Natural killer cell (primary cell): ENCODE results near the gene RAB3C. TPM values are rescaled to one million over a fixed set of nuclear protein-coding genes. Genes with fewer than 3 reads are reported as not detected.

Experiments
- ATAC-seq, 3 donors: fragments of 150-1000 bp in 2 of 3; fragments of 200-7000 bp in 1 of 3; cut with Tn5 transposase; 1 replicate in 1 of 3; 2 replicates in 2 of 3; pipeline ENCODE4 v1.10.0; 2021; ENCODE audit warnings: mild to moderate bottlenecking in 2 of 3, moderate library complexity in 2 of 3
- DNase-seq, 2 donors: peaks; one replicate each; pipeline versions ENCODE4 v3.0.0 to v3.0.0-alpha.2; 2013 to 2021; ENCODE audit warnings: mixed read lengths in 1 of 2
- H3K27ac ChIP-seq: one replicate; pipeline ENCODE4 v1.5.1; 2013; ENCODE audit warnings: mild to moderate bottlenecking, low read length
- H3K27me3 ChIP-seq: one replicate; pipeline ENCODE4 v1.6.1; 2013; ENCODE audit warnings: low read length; ENCODE audit not compliant: control insufficient read depth, insufficient read depth
- H3K36me3 ChIP-seq: one replicate; pipeline ENCODE4 v1.6.1; 2013; ENCODE audit warnings: low read length; ENCODE audit not compliant: control insufficient read depth, insufficient read depth
- H3K4me1 ChIP-seq: one replicate; pipeline ENCODE4 v1.6.1; 2013; ENCODE audit warnings: low read length; ENCODE audit not compliant: control insufficient read depth, insufficient read depth
- H3K4me3 ChIP-seq: one replicate; pipeline ENCODE4 v1.5.1; 2013; ENCODE audit warnings: low read length
- H3K9me3 ChIP-seq: one replicate; pipeline ENCODE4 v1.6.1; 2013; ENCODE audit warnings: low read length; ENCODE audit not compliant: control insufficient read depth, insufficient read depth
- H3K27ac Mint-ChIP-seq, 2 donors: one replicate each; pipeline ENCODE4 v1.8.0; 2022; ENCODE audit warnings: mild to moderate bottlenecking in 2 of 2, mixed read lengths in 2 of 2, moderate library complexity in 1 of 2
- H3K27me3 Mint-ChIP-seq, 2 donors: one replicate each; pipeline ENCODE4 v1.8.0; 2022; ENCODE audit warnings: low read depth in 2 of 2, mixed read lengths in 2 of 2
- H3K36me3 Mint-ChIP-seq: one replicate; pipeline ENCODE4 v1.8.0; 2022; ENCODE audit warnings: mixed read lengths
- H3K4me1 Mint-ChIP-seq, 2 donors: one replicate each; pipeline ENCODE4 v1.8.0; 2022; ENCODE audit warnings: mixed read lengths in 2 of 2
- H3K4me3 Mint-ChIP-seq: one replicate; pipeline ENCODE4 v1.8.0; 2022; ENCODE audit warnings: mild to moderate bottlenecking, moderate library complexity, mixed read lengths
- H3K9me3 Mint-ChIP-seq, 2 donors: one replicate each; pipeline ENCODE4 v1.8.0; 2022; ENCODE audit warnings: mixed read lengths in 2 of 2
- WGBS: methylation state at CpG from one replicate; pipeline ENCODE4 v1.1.7; 2013; ENCODE audit warnings: missing lambda C conversion rate; ENCODE audit not compliant: insufficient coverage; 5-methylcytosine and 5-hydroxymethylcytosine counted together
- intact Hi-C: fragments of 100-400 bp; cut with micrococcal nuclease; formaldehyde crosslinking; loops from one replicate; pipeline ENCODE4 v1.14.2; 2022
- total RNA-seq, 4 donors: library from RNA; stranded (reverse); fragments of 120-200 nt in 1 of 4; gene quantifications; one replicate each; pipeline versions ENCODE4 v1.2.3 to v1.2.4, GENCODE V29; 2013 to 2022
- TF ChIP-seq, protein P1 (sequence below): fragments of 200-600 bp; IDR thresholded peaks from one replicate; pipeline ENCODE4 v1.8.0; 2022; ENCODE audit warnings: antibody characterized with exemption

The RAB3C gene
- total RNA-seq, 3 donors from 2014 or later (not counting 1 experiment from before 2014, with no cell fraction given), result 0.05 TPM; not detected in 2

DNA sequence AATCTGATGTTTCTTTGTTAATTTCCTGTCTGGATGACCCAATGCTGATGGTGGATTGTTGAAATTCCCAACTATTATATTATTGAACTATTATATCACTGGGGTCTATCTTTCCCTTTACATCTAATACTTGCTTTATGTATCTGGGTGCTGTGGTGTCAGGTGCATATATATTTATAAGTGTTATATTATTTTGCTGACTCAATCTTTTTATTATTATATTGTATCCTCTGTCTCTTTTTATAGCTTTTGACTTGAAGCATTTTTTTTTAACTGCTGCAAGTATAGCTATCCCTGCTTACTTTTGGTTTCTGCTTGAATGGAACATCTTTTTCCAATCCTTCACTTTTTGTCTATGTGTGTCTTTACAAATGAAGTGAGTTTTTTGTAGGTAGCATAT lies 255.9 kb downstream of the RAB3C start:
- Mint-ChIP-seq H3K9me3 (peaks cover 0 to 3% of the 10 kb centered on the region in 2 donors), H3K4me3 (no peak overlapping the region), H3K36me3 (peaks cover 12% of the 10 kb centered on the region), H3K27me3 (no peaks in the 10 kb centered on the region), H3K4me1 (no peaks in the 10 kb centered on the region), H3K27ac (no peak overlapping the region)
- Histone ChIP-seq H3K27me3 (no peaks in the 10 kb centered on the region), H3K9me3 (no peaks in the 10 kb centered on the region), H3K36me3 (no peaks in the 10 kb centered on the region), H3K27ac (no peak overlapping the region), H3K4me1 (no peaks in the 10 kb centered on the region), H3K4me3 (no peak overlapping the region)
- TF ChIP-seq, protein P1, sequence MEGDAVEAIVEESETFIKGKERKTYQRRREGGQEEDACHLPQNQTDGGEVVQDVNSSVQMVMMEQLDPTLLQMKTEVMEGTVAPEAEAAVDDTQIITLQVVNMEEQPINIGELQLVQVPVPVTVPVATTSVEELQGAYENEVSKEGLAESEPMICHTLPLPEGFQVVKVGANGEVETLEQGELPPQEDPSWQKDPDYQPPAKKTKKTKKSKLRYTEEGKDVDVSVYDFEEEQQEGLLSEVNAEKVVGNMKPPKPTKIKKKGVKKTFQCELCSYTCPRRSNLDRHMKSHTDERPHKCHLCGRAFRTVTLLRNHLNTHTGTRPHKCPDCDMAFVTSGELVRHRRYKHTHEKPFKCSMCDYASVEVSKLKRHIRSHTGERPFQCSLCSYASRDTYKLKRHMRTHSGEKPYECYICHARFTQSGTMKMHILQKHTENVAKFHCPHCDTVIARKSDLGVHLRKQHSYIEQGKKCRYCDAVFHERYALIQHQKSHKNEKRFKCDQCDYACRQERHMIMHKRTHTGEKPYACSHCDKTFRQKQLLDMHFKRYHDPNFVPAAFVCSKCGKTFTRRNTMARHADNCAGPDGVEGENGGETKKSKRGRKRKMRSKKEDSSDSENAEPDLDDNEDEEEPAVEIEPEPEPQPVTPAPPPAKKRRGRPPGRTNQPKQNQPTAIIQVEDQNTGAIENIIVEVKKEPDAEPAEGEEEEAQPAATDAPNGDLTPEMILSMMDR, result no peak
- DNase-seq, result no peak
- ATAC-seq, result no peak
- intact Hi-C loops, result no loop called here

DNA sequence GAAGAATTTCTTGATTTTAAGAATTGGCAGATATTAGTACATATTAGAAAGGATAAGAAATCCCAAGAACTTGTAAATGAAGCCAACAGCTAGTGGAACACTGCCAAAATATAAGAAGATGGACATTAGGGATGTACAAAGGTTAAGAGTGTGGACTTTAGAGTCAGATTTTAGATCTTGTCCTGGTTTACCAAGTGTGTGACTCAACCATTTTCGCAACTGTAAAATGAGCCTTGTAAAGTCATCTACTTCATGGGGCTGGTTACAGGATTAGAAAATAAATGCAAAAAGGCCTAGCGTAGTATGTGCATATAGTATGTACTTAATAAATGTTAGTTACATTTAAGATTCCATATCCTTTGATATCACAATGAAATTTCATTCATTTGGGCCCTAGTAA lies 260.0 kb downstream of the RAB3C start:
- H3K4me3 ChIP-seq, result no peak overlapping the region
- 55% methylated on average over 1 of the region's 2 CpGs for WGBS
- Mint-ChIP-seq H3K27me3 (peaks cover 0 to 2% of the 10 kb centered on the region in 2 donors), H3K4me1 (no peaks in the 10 kb centered on the region), H3K36me3 (peaks cover 12% of the 10 kb centered on the region), H3K9me3 (peaks cover 0 to 3% of the 10 kb centered on the region in 2 donors), H3K27ac (no peak overlapping the region), H3K4me3 (no peak overlapping the region)
- H3K4me1 ChIP-seq, result no peaks in the 10 kb centered on the region
- H3K9me3 ChIP-seq, result no peaks in the 10 kb centered on the region
- DNase-seq, result no peak
- H3K27me3 ChIP-seq, result no peaks in the 10 kb centered on the region
- no peak overlapping the region for H3K27ac ChIP-seq
- H3K36me3 ChIP-seq, result no peaks in the 10 kb centered on the region
- ATAC-seq, result no peak
- TF ChIP-seq, protein P1, result no peak
- intact Hi-C loops, result no loop called here

DNA sequence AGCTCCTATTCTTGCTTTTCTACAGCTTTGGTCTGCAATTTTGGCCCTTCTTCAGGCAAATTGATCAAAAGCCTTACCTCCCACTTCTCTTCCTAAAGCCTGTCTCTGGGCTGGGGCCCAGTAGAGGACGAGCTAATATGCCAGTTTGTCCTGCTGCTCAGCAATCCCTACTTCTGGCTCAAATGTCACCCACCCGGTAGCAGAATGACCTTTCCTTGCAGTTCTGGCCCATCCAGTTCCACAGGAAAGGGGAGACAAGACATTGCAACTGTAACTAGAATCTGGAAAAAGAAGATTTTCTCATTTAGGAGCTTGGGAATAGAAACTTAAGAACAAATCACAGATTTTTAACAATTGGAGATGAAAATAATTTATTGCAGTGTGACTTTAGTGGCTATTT lies 261.5 kb downstream of the RAB3C start:
- H3K4me3 Mint-ChIP-seq, result no peak overlapping the region
- WGBS, result 82% methylated on average over 2 of the region's 2 CpGs
- no peaks in the 10 kb centered on the region for H3K4me1 Mint-ChIP-seq

DNA sequence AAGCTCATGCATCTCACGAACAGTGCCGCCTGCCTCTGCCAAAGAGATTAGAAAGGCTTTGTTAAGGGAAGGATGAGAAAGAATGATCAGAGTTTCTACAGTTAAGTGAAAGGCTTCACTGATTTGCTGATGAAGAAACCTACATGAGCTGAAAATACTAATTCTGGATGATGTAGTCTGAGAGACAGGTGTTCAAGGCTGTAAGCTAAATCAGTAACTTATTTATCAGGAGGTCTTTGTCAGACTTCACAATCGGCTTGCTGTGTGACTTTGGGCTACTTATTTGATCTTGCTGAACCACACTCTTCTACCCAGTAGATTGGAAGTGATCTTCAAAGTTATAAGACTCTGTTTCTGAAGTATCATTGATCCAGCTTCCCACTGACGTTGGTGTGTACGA lies 264.2 kb downstream of the RAB3C start:
- H3K27ac Mint-ChIP-seq, result no peak overlapping the region
- no peaks in the 10 kb centered on the region for H3K9me3 Mint-ChIP-seq
- H3K27me3 ChIP-seq, result no peaks in the 10 kb centered on the region
- H3K4me3 Mint-ChIP-seq, result no peak overlapping the region
- no peaks in the 10 kb centered on the region for H3K4me1 ChIP-seq
- no peaks in the 10 kb centered on the region for H3K36me3 ChIP-seq
- 80% methylated on average over 5 of the region's 5 CpGs for WGBS
- ATAC-seq (no peak), DNase-seq (no peak)
- H3K27ac ChIP-seq, result no peak overlapping the region
- intact Hi-C loops, result no loop called here
- H3K4me1 Mint-ChIP-seq, result no peaks in the 10 kb centered on the region
- no peaks in the 10 kb centered on the region for H3K36me3 Mint-ChIP-seq
- peaks cover 3 to 10% of the 10 kb centered on the region in 2 donors for H3K27me3 Mint-ChIP-seq
- H3K9me3 ChIP-seq, result no peaks in the 10 kb centered on the region
- TF ChIP-seq, protein P1, result no peak
- H3K4me3 ChIP-seq, result no peak overlapping the region

More for the DNA sequence above, 261.5 kb downstream of the RAB3C start:
- no peak overlapping the region for H3K4me3 ChIP-seq
- no peak for ATAC-seq
- no peaks in the 10 kb centered on the region for H3K27me3 ChIP-seq
- H3K9me3 ChIP-seq, result no peaks in the 10 kb centered on the region
- peaks cover 0 to 2% of the 10 kb centered on the region in 2 donors for H3K27me3 Mint-ChIP-seq
- H3K4me1 ChIP-seq, result no peaks in the 10 kb centered on the region
- H3K36me3 Mint-ChIP-seq, result peaks cover 12% of the 10 kb centered on the region
- no peaks in the 10 kb centered on the region for H3K36me3 ChIP-seq
- no peak overlapping the region for H3K27ac Mint-ChIP-seq
- no peak for DNase-seq
- intact Hi-C loops, result no loop called here
- no peak overlapping the region for H3K27ac ChIP-seq
- no peaks in the 10 kb centered on the region for H3K9me3 Mint-ChIP-seq
- TF ChIP-seq, protein P1, result no peak
